Activated CD4-positive, alpha-beta T cell treated with anti-CD3 and anti-CD28 coated beads for 36 hours (primary cell): Measurements from ENCODE around the gene NLGN1. TPM values are rescaled to one million over a fixed set of nuclear protein-coding genes. Genes with fewer than 3 reads are reported as not detected.

Experiments used
- ATAC-seq: fragments of 200-7000 bp; cut with Tn5 transposase; one replicate; pipeline ENCODE4 v1.10.0; 2021; ENCODE audit warnings: mild to moderate bottlenecking, moderate library complexity
- CTCF ChIA-PET: fragments of 350-600 bp; sonication (Branson Sonifier 250); formaldehyde crosslinking; loops from one replicate; lab custom pipeline; 2021; ENCODE audit warnings: antibody characterized with exemption; lab: Charles Lee
- POLR2A ChIA-PET: fragments of 350-600 bp; sonication (Branson Sonifier 250); formaldehyde crosslinking; loops from one replicate; lab custom pipeline; 2021; ENCODE audit warnings: antibody characterized with exemption, inconsistent platforms; lab: Charles Lee
- DNase-seq: peaks from one replicate; pipeline ENCODE4 v3.0.0-alpha.2; 2020
- H3K27ac Mint-ChIP-seq: one replicate; pipeline ENCODE4 v1.8.0; 2021; ENCODE audit warnings: mixed read lengths
- H3K27me3 Mint-ChIP-seq: one replicate; pipeline ENCODE4 v1.8.0; 2021; ENCODE audit warnings: mixed read lengths
- H3K36me3 Mint-ChIP-seq: one replicate; pipeline ENCODE4 v1.8.0; 2021; ENCODE audit warnings: low read depth, mixed read lengths
- H3K4me1 Mint-ChIP-seq: one replicate; pipeline ENCODE4 v1.8.0; 2021; ENCODE audit warnings: mixed read lengths
- H3K4me3 Mint-ChIP-seq: one replicate; pipeline ENCODE4 v1.8.0; 2021; ENCODE audit warnings: mild to moderate bottlenecking, moderate library complexity, mixed read lengths
- H3K9me3 Mint-ChIP-seq: one replicate; pipeline ENCODE4 v1.8.0; 2021; ENCODE audit warnings: low read depth, mixed read lengths
- intact Hi-C, 2 experiments: fragments of 100-400 bp; cut with DNase I in 1 of 2; cut with micrococcal nuclease in 1 of 2; formaldehyde crosslinking; loops; one replicate each; pipeline versions ENCODE4 v1.14.2 to v1.15.1; 2022 to 2024; cut with DNase I, micrococcal nuclease
- total RNA-seq, 2 experiments: library from RNA; stranded (reverse); gene quantifications; one replicate each; pipeline ENCODE4 v1.2.3, GENCODE V29; 2021

Gene NLGN1
- total RNA-seq, 2 experiments from 2014 or later: not detected

DNA sequence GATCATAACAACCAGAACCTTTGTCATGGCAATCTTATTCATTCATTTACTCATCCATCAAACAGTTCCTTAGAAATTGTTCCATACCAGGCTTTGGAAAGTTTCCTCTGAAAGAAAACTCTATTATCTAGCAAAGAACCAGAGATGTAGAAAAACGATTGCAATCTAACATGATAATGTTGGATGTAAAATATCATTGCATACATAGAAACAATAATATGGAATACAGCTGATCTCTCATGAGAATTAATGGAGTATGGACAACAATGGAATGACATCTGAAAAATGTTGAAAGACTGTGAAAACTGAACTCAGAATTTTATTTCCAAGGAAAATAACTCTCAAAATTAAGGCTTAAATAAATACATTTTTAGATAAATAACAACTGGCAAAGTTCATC lies 665.4 kb downstream of the NLGN1 start:
- DNase-seq (no peak), ATAC-seq (no peak)
- Mint-ChIP-seq H3K27me3 (no peaks in the 10 kb centered on the region), H3K4me3 (no peak overlapping the region), H3K9me3 (no peaks in the 10 kb centered on the region), H3K36me3 (no peaks in the 10 kb centered on the region), H3K27ac (no peak overlapping the region), H3K4me1 (no peaks in the 10 kb centered on the region)
- POLR2A ChIA-PET: no interaction called here
- intact Hi-C loops: no loop called here
- CTCF ChIA-PET: no interaction called here

GRCh38 chr3:174068035-174068434 lies 670.5 kb downstream of the NLGN1 start:
- Mint-ChIP-seq H3K4me3 (no peak overlapping the region), H3K4me1 (no peaks in the 10 kb centered on the region), H3K36me3 (no peaks in the 10 kb centered on the region), H3K9me3 (no peaks in the 10 kb centered on the region), H3K27ac (no peak overlapping the region), H3K27me3 (no peaks in the 10 kb centered on the region)
- POLR2A ChIA-PET: no interaction called here
- DNase-seq (no peak), ATAC-seq (no peak)
- intact Hi-C loops: no loop called here
- CTCF ChIA-PET: no interaction called here

GRCh38 chr3:174072675-174073074 lies 675.1 kb downstream of the NLGN1 start:
- intact Hi-C loops: no loop called here
- Mint-ChIP-seq H3K36me3 (no peaks in the 10 kb centered on the region), H3K4me1 (no peaks in the 10 kb centered on the region), H3K27ac (no peak overlapping the region), H3K27me3 (no peaks in the 10 kb centered on the region), H3K9me3 (no peaks in the 10 kb centered on the region), H3K4me3 (no peak overlapping the region)
- ChIA-PET POLR2A (no interaction called here), CTCF (interaction anchor here (0.7 kb wide), 1 partner anchor 225 kb away, joined by 4 read pairs; no protein-coding TSS in a partner anchor)
- DNase-seq: no peak
- ATAC-seq: no peak

GRCh38 chr3:174083706-174084105 lies 686.2 kb downstream of the NLGN1 start:
- DNase-seq (no peak), ATAC-seq (no peak)
- Mint-ChIP-seq H3K27me3 (no peaks in the 10 kb centered on the region), H3K9me3 (no peaks in the 10 kb centered on the region), H3K36me3 (no peaks in the 10 kb centered on the region), H3K4me3 (no peak overlapping the region), H3K4me1 (no peaks in the 10 kb centered on the region), H3K27ac (no peak overlapping the region)
- intact Hi-C loops: no loop called here
- CTCF ChIA-PET: no interaction called here
- POLR2A ChIA-PET: interaction anchor here (0.6 kb wide), 1 partner anchor 256 kb away, joined by 9 read pairs; no protein-coding TSS in a partner anchor

- H3K4me1 Mint-ChIP-seq: no peaks in the 10 kb centered on the region
- CTCF ChIA-PET: no interaction called here
- intact Hi-C loops: no loop called here
- no peaks in the 10 kb centered on the region for H3K27me3 Mint-ChIP-seq
- H3K9me3 Mint-ChIP-seq: no peaks in the 10 kb centered on the region
- ATAC-seq: no peak
- H3K4me3 Mint-ChIP-seq: no peak overlapping the region
- DNase-seq: no peak
- POLR2A ChIA-PET: no interaction called here
- H3K36me3 Mint-ChIP-seq: no peaks in the 10 kb centered on the region
- H3K27ac Mint-ChIP-seq: no peak overlapping the region
These were observed 692.0 kb downstream of the NLGN1 start for GRCh38 chr3:174089592-174089991.

- no peak overlapping the region for H3K4me3 Mint-ChIP-seq
- POLR2A ChIA-PET: no interaction called here
These were observed 697.1 kb downstream of the NLGN1 start for GRCh38 chr3:174094669-174095068.

DNA sequence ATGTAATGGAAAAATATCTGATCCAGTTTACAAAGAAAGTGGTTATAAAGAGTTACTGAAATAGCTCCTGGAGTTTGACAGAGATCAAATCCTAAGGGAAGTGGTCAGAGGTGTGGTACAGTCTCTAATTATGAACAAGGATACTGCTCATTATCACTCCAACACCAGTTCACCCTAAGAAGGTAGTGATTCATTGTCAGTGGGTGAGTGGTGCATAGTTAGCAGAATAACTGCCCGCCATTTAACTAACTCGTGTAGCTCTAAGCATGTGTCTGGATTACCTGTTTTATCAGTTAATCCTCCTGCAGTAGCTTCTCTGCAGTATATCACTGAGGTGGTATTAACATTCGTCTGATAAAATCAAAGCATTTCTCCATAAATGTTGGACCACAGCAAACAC lies 700.1 kb downstream of the NLGN1 start:
- H3K4me1 Mint-ChIP-seq: no peaks in the 10 kb centered on the region
- POLR2A ChIA-PET: no interaction called here
- no peak for DNase-seq
- H3K27me3 Mint-ChIP-seq: no peaks in the 10 kb centered on the region
- no peaks in the 10 kb centered on the region for H3K36me3 Mint-ChIP-seq
- ATAC-seq: no peak
- CTCF ChIA-PET: interaction anchor here (1.2 kb wide), 1 partner anchor 22 kb away, joined by 3 read pairs; no protein-coding TSS in a partner anchor
- H3K4me3 Mint-ChIP-seq: no peak overlapping the region
- H3K27ac Mint-ChIP-seq: no peak overlapping the region
- H3K9me3 Mint-ChIP-seq: no peaks in the 10 kb centered on the region
- intact Hi-C loops: no loop called here

More at GRCh38 chr3:174094669-174095068, 697.1 kb downstream of the NLGN1 start:
- Mint-ChIP-seq H3K27ac (no peak overlapping the region), H3K27me3 (no peaks in the 10 kb centered on the region), H3K36me3 (no peaks in the 10 kb centered on the region), H3K9me3 (no peaks in the 10 kb centered on the region), H3K4me1 (no peaks in the 10 kb centered on the region)
- DNase-seq (no peak), ATAC-seq (no peak)
- CTCF ChIA-PET: no interaction called here
- intact Hi-C loops: no loop called here

DNA sequence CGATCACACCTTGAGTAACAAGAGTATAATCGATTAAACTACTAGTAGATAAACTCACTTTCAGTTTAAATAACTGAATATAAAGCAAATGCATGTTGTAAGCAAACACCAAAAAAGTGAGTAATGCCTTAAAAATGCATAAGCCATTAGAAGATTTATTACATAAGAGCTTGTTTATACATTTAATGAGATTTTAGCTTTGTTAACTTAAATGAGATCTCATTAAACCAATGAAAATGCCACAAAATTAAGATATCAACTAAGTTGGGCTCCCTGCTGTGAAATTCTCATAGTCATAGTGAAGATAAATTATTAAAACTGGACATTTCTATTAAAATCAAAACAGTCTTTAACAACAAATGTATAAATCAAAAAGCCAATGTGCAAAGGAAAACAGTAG lies 701.2 kb downstream of the NLGN1 start:
- CTCF ChIA-PET: no interaction called here
- no peaks in the 10 kb centered on the region for H3K27me3 Mint-ChIP-seq
- H3K27ac Mint-ChIP-seq: no peak overlapping the region
- POLR2A ChIA-PET: no interaction called here
- no peaks in the 10 kb centered on the region for H3K9me3 Mint-ChIP-seq
- H3K4me3 Mint-ChIP-seq: no peak overlapping the region
- DNase-seq (no peak), ATAC-seq (no peak)
- H3K36me3 Mint-ChIP-seq: no peaks in the 10 kb centered on the region
- no peaks in the 10 kb centered on the region for H3K4me1 Mint-ChIP-seq
- intact Hi-C loops: no loop called here

DNA sequence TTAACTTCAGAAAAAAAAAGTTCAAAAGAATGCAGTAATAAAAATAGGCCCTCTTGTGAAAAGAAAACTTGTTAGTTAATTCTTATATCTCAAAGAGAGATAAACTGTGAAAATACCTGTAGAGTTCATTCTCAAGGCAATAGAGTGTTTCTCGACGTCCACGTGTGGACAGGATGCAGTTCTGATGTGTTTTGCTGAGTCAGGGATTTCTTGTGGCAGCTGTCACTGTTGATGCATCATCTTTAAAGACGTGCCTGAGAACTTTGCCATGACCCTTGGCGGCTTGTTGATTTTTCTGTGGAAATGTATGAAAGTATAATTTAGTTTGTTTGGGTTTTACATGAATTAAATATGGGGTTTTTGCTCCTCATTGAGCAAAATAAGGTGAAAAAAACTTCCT lies 702.2 kb downstream of the NLGN1 start:
- no peak overlapping the region for H3K27ac Mint-ChIP-seq
- H3K27me3 Mint-ChIP-seq: no peaks in the 10 kb centered on the region
- CTCF ChIA-PET: no interaction called here
- intact Hi-C loops: no loop called here
- no peaks in the 10 kb centered on the region for H3K4me1 Mint-ChIP-seq
- H3K36me3 Mint-ChIP-seq: no peaks in the 10 kb centered on the region
- no peaks in the 10 kb centered on the region for H3K9me3 Mint-ChIP-seq
- no peak for ATAC-seq
- DNase-seq: no peak
- no peak overlapping the region for H3K4me3 Mint-ChIP-seq
- POLR2A ChIA-PET: no interaction called here

DNA sequence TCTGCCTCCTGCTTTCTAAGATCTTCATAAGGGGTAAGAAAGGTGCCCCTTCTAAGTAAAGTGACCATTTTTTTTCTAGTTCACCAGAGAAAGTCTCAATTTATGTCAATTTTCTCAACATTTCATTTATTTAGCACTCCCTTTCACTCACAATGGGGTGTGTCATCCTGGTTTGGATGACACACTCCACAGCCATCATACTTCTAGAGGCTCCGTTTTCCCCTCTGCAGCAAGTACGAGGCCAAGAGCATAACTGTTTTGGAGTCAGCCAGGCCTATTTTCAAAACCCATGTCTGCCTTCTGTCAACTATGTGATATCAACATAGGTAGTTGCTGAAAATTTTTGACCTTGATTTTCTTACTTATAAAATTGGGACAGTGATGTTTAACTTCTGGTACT lies 703.2 kb downstream of the NLGN1 start:
- no peak overlapping the region for H3K27ac Mint-ChIP-seq
- DNase-seq (no peak), ATAC-seq (no peak)
- CTCF ChIA-PET: no interaction called here
- H3K4me1 Mint-ChIP-seq: no peaks in the 10 kb centered on the region
- no peaks in the 10 kb centered on the region for H3K27me3 Mint-ChIP-seq
- H3K36me3 Mint-ChIP-seq: no peaks in the 10 kb centered on the region
- H3K4me3 Mint-ChIP-seq: no peak overlapping the region
- no peaks in the 10 kb centered on the region for H3K9me3 Mint-ChIP-seq
- POLR2A ChIA-PET: no interaction called here
- intact Hi-C loops: no loop called here

GRCh38 chr3:174101244-174101643 lies 703.7 kb downstream of the NLGN1 start:
- Mint-ChIP-seq H3K4me3 (no peak overlapping the region), H3K27ac (no peak overlapping the region), H3K4me1 (no peaks in the 10 kb centered on the region), H3K9me3 (no peaks in the 10 kb centered on the region), H3K36me3 (no peaks in the 10 kb centered on the region), H3K27me3 (no peaks in the 10 kb centered on the region)
- intact Hi-C loops: no loop called here
- DNase-seq: no peak
- CTCF ChIA-PET: no interaction called here
- POLR2A ChIA-PET: no interaction called here
- no peak for ATAC-seq

DNA sequence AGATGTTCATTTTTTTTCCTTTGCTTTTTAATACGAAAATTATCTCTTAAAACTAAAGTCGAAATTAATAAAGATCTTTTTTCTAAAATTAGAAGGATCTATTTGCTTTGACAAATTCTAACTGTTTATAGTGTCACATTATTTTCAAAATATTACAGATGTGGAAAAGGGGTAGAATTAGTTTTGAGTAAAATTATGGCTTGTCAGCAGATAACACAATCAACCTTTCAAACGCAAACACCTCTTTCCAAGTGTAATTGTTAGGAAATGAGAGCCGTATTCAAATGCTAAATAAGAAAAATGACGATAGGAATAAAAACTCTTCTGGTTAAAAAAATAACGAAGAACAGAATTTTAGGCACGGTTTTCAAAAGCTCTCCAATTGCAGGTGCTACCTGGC lies 704.7 kb downstream of the NLGN1 start:
- ATAC-seq: no peak
- Mint-ChIP-seq H3K4me1 (no peaks in the 10 kb centered on the region), H3K4me3 (no peak overlapping the region), H3K27ac (no peak overlapping the region), H3K36me3 (no peaks in the 10 kb centered on the region), H3K9me3 (no peaks in the 10 kb centered on the region), H3K27me3 (no peaks in the 10 kb centered on the region)
- DNase-seq: no peak
- CTCF ChIA-PET: no interaction called here
- POLR2A ChIA-PET: no interaction called here
- intact Hi-C loops: no loop called here

GRCh38 chr3:174102866-174103265 lies 705.3 kb downstream of the NLGN1 start:
- DNase-seq (no peak), ATAC-seq (no peak)
- ChIA-PET POLR2A (no interaction called here), CTCF (no interaction called here)
- intact Hi-C loops: no loop called here
- H3K4me3 Mint-ChIP-seq: no peak overlapping the region
- no peak overlapping the region for H3K27ac Mint-ChIP-seq
- H3K9me3 Mint-ChIP-seq: no peaks in the 10 kb centered on the region
- no peaks in the 10 kb centered on the region for H3K4me1 Mint-ChIP-seq
- no peaks in the 10 kb centered on the region for H3K36me3 Mint-ChIP-seq
- no peaks in the 10 kb centered on the region for H3K27me3 Mint-ChIP-seq
